GM20000 (cell line): ENCODE data around the gene TFPI.

Experiments
- DNase-seq: peaks from one replicate; pipeline ENCODE4 v3.0.0; 2012; ENCODE audit warnings: low spot score
- TF ChIP-seq, protein P1 (sequence below): IDR thresholded peaks from 2 replicates; pipeline ENCODE4 v1.5.1; 2012; ENCODE audit warnings: mild to moderate bottlenecking, control low read depth; ENCODE audit errors: extremely low read depth, missing control alignments

The TFPI gene

DNA sequence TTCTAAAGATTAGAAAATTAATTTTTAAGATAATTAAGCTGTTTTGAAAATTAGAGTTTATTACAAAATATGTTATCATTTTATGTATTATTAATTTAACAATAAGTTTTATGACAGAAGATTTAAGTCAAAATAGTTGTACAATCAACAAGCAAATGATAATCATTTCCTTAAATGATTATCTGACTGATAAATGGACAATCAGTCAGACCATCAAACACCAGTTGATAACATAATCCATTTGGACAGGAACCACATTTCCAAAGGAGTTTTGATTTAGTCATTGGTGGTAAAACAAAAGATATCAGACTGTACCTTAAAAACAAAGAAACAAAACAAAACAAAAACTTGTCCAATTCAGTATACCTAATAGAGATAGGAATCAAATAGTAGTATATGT is 1.9 kb downstream of the TFPI start:
- TF ChIP-seq, protein P1, sequence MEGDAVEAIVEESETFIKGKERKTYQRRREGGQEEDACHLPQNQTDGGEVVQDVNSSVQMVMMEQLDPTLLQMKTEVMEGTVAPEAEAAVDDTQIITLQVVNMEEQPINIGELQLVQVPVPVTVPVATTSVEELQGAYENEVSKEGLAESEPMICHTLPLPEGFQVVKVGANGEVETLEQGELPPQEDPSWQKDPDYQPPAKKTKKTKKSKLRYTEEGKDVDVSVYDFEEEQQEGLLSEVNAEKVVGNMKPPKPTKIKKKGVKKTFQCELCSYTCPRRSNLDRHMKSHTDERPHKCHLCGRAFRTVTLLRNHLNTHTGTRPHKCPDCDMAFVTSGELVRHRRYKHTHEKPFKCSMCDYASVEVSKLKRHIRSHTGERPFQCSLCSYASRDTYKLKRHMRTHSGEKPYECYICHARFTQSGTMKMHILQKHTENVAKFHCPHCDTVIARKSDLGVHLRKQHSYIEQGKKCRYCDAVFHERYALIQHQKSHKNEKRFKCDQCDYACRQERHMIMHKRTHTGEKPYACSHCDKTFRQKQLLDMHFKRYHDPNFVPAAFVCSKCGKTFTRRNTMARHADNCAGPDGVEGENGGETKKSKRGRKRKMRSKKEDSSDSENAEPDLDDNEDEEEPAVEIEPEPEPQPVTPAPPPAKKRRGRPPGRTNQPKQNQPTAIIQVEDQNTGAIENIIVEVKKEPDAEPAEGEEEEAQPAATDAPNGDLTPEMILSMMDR: no peak
- DNase-seq: no peak

DNA sequence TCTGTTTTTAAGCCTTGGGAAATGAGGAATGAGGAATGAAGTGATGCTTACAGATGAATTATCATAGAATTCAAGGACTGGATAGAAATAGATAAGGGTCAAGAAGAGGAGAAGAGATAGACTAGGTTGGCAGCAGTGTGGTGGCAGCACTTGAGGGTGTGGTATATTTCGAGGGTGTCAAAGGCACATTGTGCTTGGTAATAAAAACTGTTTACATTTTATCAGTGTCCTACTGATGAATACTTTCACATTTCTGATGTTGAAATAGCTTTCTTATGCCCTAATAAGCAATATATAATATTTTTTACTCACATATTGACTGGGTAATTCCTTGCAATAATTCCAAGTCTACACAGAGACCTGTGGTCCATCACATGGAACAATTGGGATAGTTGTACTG is 3.4 kb downstream of the TFPI start:
- DNase-seq: no peak
- TF ChIP-seq, protein P1: no peak

DNA sequence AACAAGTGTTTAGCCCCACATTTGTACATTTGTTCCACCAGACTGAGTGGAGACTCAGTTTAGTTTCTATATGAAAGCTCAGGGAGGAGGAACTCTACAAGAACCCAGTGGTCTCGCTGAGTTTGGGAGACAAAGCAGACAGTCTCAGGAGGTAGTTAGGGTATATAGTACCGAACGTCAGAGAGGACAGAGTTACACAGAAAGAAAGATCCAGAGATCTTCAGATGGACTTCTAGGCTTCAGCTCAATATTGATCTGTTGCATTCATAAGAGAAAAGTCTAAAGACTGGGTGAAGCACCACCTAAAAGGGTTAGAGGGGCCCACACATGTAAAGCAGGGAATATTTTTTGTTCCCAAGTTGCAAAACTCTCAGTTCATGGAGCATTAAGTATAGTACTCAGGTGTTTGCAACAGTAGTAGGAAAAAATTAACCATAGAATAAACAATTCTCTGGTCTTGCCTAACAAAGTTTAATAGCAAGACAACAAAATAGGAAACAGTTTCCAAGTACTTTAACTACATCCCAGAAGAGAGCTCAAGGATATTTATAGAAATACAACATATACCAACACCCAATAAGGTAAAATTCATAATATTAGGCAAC is 4.2 kb downstream of the TFPI start:
- TF ChIP-seq, protein P1: no peak
- DNase-seq: no peak

DNA sequence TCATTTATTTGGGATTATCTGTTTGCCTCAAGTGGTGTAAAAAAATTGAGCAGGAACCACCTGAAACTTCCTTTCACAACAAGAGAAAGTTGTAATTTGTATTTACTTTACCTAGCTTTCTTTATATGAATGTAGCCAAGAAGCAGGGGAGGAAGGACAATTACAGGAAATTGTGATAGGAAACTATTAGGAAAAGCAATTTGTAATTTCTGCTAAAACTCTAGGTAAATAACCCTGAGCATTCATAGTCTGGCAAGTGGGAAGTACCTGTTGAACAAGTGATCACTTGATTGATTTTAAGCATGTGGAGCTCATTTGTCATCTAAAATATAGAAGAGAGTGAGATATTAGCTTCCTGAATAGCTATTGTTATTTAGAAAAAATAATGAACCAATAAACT is 5.0 kb downstream of the TFPI start:
- DNase-seq: no peak
- TF ChIP-seq, protein P1: no peak

DNA sequence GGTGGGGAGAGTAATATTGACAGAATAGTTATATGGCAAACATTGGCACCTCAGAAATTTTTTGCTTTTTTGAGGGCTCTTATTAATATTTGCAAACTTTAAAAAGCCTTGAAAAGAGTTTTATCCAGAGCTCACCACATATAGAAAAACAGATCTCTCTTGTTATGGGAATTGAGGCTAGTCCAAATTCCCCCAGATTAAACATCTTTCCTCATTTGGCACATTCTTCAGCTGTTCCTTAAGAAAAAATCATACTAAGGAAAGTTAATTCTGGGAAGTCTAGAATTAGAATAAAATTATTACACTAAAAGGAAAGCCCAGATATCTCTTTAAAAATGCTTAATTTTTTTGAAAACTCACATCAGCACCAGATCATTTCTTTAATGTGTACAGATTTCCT is 5.6 kb downstream of the TFPI start:
- no peak for DNase-seq
- TF ChIP-seq, protein P1: no peak

DNA sequence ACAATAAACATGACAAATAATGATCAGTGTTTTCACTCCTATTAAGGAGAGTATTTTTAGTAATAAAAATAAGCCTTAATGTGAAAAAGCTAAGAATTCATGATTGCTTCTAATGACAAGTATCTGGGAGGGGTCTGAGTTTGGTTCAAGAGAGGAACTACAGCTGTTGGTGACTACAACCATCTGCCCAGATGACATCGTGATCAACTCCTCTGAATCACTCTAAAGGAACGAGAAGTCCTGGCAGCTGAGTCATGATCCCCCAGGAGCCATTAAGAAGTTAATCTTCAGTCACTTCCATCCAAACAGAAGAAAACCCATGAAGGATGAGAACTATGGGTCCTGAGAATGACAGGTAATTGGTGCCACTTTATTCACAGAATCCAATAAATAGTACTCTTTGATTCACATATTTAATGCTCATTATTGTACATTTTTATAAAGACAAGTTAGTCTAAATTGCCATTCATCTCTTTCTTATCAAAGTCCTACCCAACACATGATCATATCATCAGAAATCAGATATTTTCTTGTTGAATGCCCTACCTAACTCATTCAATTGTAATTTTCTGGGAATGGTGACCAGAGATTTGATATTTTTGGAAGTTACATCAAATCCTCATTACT is 6.8 kb downstream of the TFPI start:
- DNase-seq: no peak
- TF ChIP-seq, protein P1: no peak

DNA sequence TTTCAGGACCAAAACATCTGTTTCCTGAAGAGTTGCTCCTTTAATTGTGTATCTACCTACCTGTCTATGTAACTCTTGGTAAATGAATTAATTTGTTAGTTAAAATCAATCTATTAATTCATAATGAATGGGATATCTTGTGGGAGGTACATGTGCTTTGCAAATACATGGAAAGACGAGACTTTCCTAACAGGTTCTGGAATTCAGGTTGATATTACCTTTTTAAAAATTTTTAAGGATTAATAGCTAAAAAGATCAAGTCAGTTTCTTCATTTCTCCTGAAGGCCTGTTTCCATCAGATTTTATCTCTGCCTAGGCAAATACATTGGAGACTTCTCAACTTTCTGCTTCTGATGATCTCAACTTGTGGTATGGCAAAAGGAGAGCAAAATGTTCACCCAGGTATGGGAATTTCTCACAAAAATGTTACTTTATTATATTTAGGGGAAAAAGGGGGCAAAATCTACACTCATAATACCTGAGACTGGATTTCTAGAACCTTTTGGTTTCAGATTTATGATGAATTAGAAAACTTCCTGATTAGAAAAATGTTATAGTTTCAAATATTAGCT is 7.4 kb downstream of the TFPI start:
- TF ChIP-seq, protein P1: no peak
- no peak for DNase-seq
